NCI-H460 (cell line): ENCODE results near the gene SLC25A12. TPM values are rescaled to one million over a fixed set of nuclear protein-coding genes. Genes with fewer than 3 reads are reported as not detected.

Experiments
- DNase-seq: peaks from one replicate; pipeline ENCODE4 v3.0.0-alpha.2; 2016; ENCODE audit warnings: low read depth; ENCODE audit errors: extremely low read depth
- total RNA-seq: library from RNA; depleted of rRNA; stranded (reverse); fragments of >200 nt; shearing (Covaris generic); gene quantifications from 2 replicates; pipeline ENCODE4 v1.2.3, GENCODE V29; 2014

SLC25A12 gene
- total RNA-seq, 1 experiment from 2014 or later: 25.0 TPM

GRCh38 chr2:171889808-171890207 is 4.2 kb downstream of the SLC25A12 start:
- DNase-seq: no peak

- DNase-seq: no peak
Observed at GRCh38 chr2:171889333-171889732, 4.7 kb downstream of the SLC25A12 start.

DNA sequence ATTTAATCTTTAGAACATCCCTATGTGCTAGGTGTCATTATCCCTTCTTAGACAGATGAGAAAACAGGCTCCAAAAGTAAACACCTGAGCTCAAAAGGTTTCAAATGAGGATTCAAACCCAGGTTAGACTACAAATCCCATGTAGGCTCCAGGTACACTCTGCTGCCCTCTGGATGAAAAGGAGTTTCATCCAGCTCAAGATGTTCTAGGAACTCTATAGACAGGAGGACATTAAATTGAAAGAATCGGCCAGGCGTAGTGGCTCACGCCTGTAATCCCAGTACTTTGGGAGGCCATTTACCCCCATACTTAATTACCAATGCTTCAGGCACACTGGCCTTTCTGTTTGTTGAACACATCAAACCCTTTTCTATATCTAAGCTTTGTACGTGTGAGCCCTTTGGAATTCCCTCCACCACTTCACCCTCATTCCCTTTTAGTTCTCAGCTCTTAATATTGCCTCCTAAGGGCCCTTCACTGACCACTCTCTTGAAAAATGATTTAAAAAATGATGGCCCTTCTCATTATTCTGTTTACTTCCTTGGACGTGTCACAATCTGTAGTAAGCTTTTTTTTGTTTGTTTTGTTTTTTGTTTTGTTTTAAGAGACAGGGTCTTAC is 10.7 kb downstream of the SLC25A12 start:
- no peak for DNase-seq

DNA sequence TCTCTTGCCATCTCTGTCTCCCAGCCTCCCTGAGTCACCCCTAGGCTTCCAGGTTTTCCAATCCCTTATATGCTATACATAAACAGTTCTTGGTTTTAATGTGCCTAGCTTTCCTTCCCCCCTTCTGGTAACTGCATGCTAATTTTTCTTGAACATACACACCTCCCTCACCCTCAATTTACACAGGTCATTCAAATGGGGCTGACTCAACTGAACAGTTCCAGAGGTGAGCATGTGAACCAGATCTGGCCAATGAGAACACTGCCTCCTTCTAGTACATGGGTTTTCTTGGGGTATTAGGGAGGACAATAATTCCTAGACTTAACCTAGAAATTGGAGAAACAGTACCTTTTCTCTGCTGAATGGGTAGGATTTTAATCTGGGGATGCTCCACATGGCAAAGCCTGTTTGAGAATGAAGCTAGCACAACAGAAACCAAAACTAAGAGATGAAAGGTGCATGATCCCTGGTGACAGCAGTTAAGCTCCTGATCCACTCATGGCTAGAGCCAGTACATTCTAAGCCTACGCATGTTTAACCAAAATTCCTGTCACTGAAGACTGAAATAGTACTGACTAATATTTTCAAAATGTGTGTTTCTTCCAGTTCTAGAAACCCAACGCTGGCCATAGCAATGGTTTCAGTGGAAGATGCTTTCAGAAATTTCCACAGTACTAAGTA is 11.8 kb downstream of the SLC25A12 start:
- no peak for DNase-seq

GRCh38 chr2:171880774-171881173 is 13.3 kb downstream of the SLC25A12 start:
- no peak for DNase-seq

- DNase-seq: no peak
Observed at GRCh38 chr2:171879865-171880264, 14.2 kb downstream of the SLC25A12 start.

DNA sequence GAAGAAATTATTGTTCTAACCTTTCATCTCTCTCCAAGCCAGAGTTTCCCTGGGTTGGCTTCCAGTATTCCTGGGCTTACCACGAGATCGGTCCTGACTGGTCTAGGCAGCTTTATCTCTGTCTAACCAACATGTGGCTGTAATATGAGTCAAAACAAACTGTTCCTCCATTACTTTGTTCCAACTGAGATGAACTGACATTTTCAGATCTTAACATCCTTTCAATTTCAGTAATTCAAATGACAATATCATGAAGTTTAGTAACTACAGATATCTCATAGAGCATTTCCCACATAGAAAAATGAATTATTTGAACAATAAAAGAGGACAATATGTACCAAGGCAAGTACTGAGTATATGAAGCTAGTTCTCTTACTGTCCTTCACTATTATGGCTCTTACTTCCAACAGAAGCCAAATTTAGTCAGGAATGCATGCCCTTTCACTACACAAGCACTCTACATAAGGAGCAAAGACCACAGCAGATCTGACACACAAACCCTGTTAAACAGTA is 15.5 kb downstream of the SLC25A12 start:
- no peak for DNase-seq

DNA sequence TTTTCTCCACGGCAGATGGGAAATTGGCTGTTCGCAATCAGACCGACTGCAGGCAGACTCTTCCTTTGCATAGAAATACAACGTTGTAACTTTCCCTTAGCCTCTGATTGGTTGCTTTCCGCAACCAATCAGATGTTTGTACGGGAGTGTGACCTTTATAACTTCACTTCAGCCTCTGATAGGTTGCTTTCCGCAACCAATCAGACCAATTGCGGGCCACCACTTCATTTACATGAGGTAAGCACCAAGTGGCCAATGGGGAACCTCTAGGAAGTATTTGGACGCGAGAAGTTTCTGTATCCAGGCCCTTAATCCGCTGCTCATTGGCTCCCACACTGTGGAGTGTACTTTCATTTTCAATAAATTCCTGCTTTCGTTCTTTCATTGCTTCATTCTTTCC is 19.1 kb downstream of the SLC25A12 start:
- no peak for DNase-seq

DNA sequence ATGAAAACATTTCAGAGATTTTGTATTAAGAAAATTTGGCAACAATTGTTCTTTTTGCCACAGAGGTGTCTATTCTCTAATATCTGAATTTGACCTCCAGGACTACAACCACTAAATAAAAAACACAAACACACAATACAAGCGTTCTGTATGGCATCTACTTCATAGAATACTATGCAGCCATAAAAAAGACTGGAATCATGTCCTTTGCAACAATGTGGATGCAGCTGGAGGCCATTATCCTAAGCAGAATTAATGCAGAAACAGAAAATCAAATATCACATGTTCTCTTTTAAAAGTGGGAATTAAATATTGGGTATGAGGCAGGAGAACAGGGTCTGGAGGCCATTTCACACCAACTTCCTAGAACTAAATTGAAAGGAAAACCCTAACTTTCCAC is 19.5 kb downstream of the SLC25A12 start:
- DNase-seq: no peak

- DNase-seq: no peak
Observed at GRCh38 chr2:171864357-171864985, 29.6 kb downstream of the SLC25A12 start.

GRCh38 chr2:171862501-171862900 is 31.5 kb downstream of the SLC25A12 start:
- no peak for DNase-seq

DNA sequence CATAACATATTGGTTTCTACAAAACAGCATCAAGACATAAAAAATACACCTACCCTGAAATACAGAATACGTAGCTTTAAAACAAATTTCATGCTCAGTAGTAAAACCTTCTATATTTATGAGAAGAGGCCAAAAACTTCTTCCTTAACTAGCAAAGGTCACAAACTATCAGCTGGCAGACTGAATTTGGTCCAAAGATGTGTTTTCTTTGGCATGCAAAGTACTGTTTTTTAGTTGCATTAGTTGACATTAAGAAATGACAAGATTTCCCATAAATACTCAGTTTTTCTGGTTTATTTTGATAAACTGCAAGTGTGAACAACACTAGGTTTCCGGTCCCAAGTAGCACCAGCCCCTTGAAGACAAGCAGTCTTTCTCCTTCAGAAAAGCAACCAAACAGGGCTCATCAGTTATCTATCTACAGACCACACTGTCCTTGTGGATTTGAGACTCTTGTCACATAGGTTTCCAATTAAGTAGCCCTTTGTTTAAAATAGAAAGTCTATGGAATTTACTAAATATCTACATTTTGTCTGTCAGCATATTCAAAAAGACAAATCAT is 35.6 kb downstream of the SLC25A12 start:
- no peak for DNase-seq

- DNase-seq: no peak
Observed at GRCh38 chr2:171855401-171855800, 38.6 kb downstream of the SLC25A12 start.

DNA sequence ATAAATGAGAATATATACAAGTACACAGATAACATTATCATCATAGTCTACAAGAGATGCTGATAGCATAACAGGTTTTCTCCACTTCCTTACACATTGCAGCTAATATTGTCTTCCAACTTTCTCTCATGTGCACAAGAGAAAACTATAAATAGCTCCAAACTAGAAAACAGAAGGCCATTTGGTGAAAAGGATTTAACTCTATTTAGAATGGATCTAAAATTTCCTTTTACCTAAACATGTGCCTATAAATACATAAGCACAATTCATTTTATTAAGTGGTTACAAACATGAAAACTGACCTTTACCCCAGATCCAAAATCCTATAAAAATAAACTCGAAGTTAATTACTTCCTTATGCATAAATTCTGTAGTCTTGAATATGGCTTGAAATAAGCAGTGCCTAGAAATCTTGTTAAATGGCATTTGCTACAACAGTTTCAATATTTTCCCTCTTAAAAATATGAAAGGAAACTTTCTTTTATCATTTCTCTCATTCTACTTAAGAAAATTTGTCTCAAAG is 41.6 kb downstream of the SLC25A12 start:
- DNase-seq: no peak

DNA sequence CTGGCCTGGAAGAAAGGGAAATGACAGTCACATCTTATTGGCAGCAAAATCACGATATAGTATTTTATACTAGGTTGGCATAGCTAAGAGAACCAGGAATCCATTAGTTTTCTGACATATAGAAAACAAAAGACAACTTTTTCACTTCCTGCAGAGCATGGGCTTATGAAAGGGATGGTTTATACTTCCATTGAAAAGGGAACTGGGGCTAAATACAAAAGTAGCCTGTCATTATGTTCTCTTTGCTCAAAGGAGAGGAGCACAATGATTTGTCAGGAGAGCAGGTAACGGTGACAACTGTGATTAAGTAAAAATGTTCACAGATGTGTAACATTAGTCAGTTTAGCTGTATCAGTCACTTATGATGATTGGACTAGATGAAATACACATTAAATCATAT is 46.4 kb downstream of the SLC25A12 start:
- no peak for DNase-seq

- DNase-seq: no peak
Observed at GRCh38 chr2:171846894-171847293, 47.1 kb downstream of the SLC25A12 start.

- no peak for DNase-seq
Observed at GRCh38 chr2:171841996-171842395, 52.0 kb downstream of the SLC25A12 start.

DNA sequence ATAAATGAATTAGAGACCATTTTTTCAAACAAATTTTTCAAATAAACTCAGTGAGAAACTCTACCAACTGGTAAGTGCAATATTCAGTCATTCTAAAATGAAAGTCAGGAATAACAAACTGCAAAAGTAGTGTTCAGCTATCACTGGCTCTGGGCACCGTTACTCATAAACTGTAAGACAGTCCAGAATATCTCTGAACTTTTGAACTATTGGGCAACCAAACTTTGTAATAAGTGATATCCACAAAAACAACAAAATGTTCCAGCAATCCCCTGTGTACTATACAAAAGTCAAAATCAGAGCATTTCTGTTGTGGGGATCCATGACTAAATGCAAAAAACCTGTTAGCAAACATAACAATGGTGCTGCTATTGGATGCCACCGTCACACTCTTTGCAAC is 56.3 kb downstream of the SLC25A12 start:
- DNase-seq: no peak

GRCh38 chr2:171836146-171836910 is 57.7 kb downstream of the SLC25A12 start:
- no peak for DNase-seq

- no peak for DNase-seq
Observed at GRCh38 chr2:171835386-171835785, 58.7 kb downstream of the SLC25A12 start.

- DNase-seq: no peak
Observed at GRCh38 chr2:171834286-171834685, 59.8 kb downstream of the SLC25A12 start.
